Mucosa of stomach (tissue), 1 donor: ENCODE results near the gene SAXO2.
"Not testable (repeated sequence)": the region's sequence is repeated elsewhere in the genome, so short reads cannot be mapped to it uniquely, and the experiment has no call there.

Experiments used
- H3K27me3 ChIP-seq: one replicate; pipeline ENCODE4 v1.7.0; 2013; ENCODE audit warnings: mild to moderate bottlenecking, low read length; ENCODE audit not compliant: control insufficient read depth, insufficient read depth
- H3K36me3 ChIP-seq: one replicate; pipeline ENCODE4 v1.7.0; 2013; ENCODE audit warnings: low read length; ENCODE audit not compliant: control insufficient read depth, insufficient read depth
- H3K4me1 ChIP-seq: one replicate; pipeline ENCODE4 v1.7.0; 2013; ENCODE audit warnings: mild to moderate bottlenecking, low read length; ENCODE audit not compliant: control insufficient read depth, insufficient read depth
- H3K4me3 ChIP-seq: one replicate; pipeline ENCODE4 v1.7.0; 2013; ENCODE audit warnings: low read length
- H3K9ac ChIP-seq: one replicate; pipeline ENCODE4 v1.7.0; 2013; ENCODE audit warnings: mild to moderate bottlenecking, low read length, moderate library complexity
- H3K9me3 ChIP-seq: one replicate; pipeline ENCODE4 v1.7.0; 2013; ENCODE audit warnings: mild to moderate bottlenecking, low read length, moderate library complexity; ENCODE audit not compliant: control insufficient read depth
- donor health status: Pancreatic carcinoma.

SAXO2 gene, protein sequence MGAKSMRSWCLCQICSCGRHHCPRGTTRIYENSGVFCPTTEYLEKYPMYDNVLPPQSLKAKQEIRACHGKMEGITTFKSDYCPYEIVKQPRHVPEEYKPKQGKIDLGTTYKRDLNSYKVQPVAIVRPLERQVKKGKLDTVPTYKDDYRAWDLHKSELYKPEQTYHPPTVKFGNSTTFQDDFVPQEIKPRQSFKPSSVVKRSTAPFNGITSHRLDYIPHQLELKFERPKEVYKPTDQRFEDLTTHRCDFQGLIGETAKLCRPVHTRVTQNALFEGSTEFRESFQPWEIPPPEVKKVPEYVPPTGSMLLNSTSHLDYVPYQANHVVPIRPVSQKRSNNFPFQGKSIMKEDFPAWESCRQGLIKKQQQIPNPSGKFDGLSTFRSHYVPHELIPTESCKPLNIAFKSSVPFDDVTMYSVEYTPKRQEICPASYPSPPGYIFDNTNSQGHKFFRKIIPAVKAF

DNA sequence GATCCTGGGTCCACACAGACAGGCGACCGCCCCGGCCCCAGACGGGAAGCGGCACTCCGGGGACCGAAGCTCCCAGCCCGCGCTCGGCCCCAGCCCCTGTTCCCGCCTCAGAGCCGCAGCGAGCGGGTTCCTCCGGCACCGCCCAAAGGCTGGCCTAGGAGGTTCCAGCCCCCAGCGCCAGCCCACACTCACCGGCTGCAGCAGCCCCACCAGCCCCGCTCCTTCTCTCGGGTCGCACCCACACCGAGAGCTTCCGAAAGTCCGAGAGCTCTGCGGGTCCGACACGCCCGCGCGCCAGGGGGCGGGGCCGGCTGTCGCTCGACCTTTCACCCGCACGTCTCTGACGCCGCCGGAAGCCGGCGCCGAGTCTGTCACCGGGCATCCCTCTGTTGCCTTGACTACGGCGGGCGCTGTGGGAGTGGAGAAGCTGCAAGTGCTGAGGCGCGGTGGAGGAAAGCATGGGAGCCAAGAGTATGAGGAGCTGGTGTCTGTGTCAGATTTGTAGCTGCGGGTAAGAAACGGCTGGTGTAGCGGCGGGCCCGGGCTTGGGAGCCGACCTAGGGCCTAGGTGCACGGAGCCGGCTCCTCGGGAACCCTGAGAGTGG lies at the start of gene SAXO2, which contains the start of gene EFL1:
TSS of gene SAXO2 (plus strand) at position 397 of the 605 bp plus-strand sequence. CDS start at position 459, 62 bp downstream.
TSS of gene EFL1 (minus strand) at position 313 of the 605 bp plus-strand sequence. CDS start 956 bp downstream, outside the sequence.
- peak within 1 kb of the TSS; percentile 49 for H3K4me3 ChIP-seq
- peaks cover 6% of the 10 kb centered on the region for H3K4me1 ChIP-seq
- no peaks in the 10 kb centered on the region for H3K9me3 ChIP-seq
- no peaks in the 10 kb centered on the region for H3K27me3 ChIP-seq
- H3K36me3 ChIP-seq = no peaks in the 10 kb centered on the region
- H3K9ac ChIP-seq = peak within 1 kb of the TSS; percentile 72

DNA sequence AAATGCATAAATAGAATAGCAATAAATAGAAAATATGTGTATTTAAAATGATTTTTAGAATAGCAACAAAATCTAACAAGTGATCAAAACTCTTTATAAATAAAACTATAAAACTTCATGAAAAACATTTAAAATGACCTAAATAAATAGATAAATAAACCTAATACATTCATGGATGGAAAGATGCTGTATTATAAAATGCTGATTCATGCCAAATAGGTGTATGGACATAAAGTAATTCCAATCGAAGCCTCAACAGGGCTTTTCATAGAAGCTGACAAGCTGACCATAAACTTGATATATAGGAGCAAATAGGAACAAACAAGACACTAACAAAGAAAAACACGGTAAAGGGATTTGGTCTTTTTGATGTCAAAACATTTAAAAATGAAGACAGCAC lies 46.5 kb upstream of the SAXO2 start:
- H3K27me3 ChIP-seq, H3K36me3 ChIP-seq, H3K4me1 ChIP-seq, H3K9me3 ChIP-seq, H3K9ac ChIP-seq, H3K4me3 ChIP-seq: not testable (repeated sequence)

DNA sequence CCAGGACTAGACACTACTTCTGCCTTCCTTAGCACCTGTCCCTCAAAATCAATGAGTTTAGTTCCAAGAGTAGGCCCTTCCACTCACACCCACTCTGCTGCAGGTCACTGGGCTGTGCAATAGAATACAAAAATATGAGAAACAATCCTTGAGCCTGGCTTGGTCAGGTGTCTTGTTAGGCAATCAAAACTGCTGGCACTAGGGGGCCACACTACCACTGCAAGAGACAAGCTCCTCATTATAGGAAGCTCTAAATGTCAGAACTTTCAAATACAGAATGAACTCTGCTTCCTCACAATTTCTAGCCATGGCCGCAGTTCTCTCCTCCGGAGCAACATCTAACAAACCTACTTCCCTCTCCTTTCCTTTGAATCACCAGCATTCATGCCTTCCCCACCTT lies 41.1 kb upstream of the SAXO2 start:
- H3K36me3 ChIP-seq, H3K4me3 ChIP-seq, H3K27me3 ChIP-seq, H3K9me3 ChIP-seq, H3K4me1 ChIP-seq, H3K9ac ChIP-seq: not testable (repeated sequence)

DNA sequence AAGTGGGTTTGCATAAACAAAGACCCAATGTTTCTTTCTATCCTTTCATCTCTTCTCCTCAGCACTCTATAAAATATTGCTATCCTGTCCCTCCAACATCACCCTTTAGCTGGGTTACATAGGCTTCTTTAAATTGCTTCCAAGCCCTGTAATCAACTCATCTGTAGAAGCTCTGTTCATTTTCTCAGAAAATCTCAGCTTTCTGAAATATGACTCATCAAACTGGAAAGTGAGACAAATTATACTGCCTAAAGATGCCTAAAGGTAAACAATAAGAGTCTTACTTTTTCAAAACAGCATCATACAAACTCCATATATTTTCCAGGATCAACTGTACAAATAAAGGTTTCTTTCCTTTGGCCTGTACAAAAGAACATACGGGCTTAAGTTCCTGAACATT lies 33.9 kb upstream of the SAXO2 start:
- no peaks in the 10 kb centered on the region for H3K9me3 ChIP-seq
- no peaks in the 10 kb centered on the region for H3K27me3 ChIP-seq
- H3K4me1 ChIP-seq = no peaks in the 10 kb centered on the region
- H3K4me3 ChIP-seq = no peak overlapping the region
- H3K9ac ChIP-seq = no peak overlapping the region
- H3K36me3 ChIP-seq = no peaks in the 10 kb centered on the region

DNA sequence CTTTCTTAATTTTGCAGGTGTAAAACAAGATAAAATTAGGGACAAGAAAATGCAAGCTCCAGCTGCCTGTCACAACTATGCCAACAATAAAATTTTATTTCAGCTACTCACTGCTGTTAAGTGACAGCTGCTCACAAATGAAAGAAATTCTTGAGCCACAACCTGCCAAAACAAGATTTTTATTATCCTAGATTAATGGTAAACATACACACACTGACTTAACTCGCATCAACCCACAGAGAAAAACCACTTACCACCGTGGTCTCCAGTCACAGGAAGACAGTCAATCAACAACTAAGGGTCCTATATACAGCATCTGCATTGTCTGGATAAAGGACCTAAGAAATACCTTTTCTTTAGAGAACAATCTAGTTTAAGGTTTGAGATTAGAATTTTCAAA lies 31.4 kb upstream of the SAXO2 start:
- Histone ChIP-seq H3K4me3 (no peak overlapping the region), H3K27me3 (no peaks in the 10 kb centered on the region), H3K36me3 (no peaks in the 10 kb centered on the region), H3K9me3 (no peaks in the 10 kb centered on the region), H3K9ac (no peak overlapping the region), H3K4me1 (no peaks in the 10 kb centered on the region)

DNA sequence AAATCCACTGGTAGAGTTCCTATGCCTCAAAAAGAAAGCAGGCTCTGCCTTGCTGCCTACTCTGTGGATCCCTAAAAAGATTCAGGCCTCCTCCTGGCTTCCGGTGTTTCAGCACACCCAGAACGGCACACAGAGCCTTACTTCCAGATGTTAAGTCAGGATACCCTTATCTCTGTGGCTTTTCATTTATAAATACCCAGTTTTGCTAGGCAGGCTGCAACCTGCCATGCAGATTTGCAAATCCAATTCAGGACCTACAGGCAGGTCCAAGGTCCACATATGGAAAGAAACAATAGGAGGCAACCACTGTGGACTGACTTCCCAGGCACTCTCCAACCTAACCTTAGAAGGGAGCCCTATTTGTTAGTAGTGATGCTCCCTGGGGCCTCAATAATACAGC lies 30.8 kb upstream of the SAXO2 start:
- H3K4me3 ChIP-seq = no peak overlapping the region
- no peaks in the 10 kb centered on the region for H3K4me1 ChIP-seq
- H3K9ac ChIP-seq = no peak overlapping the region
- H3K9me3 ChIP-seq = no peaks in the 10 kb centered on the region
- H3K36me3 ChIP-seq = no peaks in the 10 kb centered on the region
- H3K27me3 ChIP-seq = no peaks in the 10 kb centered on the region

DNA sequence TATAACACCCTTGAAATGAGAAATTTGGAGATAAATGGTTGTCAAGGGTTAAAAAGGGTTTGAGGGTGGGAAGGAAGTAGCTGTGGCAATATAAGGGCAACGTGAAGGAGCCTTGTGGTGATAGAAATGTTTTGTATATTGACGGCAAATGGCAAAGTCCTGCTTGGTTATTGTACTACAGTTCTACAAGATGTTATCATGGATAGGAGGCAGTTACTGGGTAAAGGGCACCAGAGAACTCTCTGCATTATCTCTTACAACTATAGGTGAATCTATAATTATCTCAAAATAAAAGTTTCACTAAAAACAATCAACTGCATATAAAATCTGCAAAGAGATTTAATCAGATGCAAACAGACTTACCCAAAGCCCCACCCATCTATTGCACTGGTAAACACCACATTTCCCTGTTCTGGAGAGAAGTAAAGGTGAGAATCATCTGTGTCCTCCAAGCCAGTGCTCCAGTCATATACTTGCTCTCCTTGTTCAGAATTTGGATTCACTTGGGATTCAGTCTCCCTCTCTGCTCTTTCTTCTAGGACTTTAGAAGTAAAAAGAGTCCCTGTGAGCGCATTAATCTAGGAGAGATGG lies 24.6 kb upstream of the SAXO2 start:
- not testable (repeated sequence) for H3K4me3 ChIP-seq, H3K9me3 ChIP-seq, H3K9ac ChIP-seq, H3K36me3 ChIP-seq, H3K4me1 ChIP-seq, H3K27me3 ChIP-seq

DNA sequence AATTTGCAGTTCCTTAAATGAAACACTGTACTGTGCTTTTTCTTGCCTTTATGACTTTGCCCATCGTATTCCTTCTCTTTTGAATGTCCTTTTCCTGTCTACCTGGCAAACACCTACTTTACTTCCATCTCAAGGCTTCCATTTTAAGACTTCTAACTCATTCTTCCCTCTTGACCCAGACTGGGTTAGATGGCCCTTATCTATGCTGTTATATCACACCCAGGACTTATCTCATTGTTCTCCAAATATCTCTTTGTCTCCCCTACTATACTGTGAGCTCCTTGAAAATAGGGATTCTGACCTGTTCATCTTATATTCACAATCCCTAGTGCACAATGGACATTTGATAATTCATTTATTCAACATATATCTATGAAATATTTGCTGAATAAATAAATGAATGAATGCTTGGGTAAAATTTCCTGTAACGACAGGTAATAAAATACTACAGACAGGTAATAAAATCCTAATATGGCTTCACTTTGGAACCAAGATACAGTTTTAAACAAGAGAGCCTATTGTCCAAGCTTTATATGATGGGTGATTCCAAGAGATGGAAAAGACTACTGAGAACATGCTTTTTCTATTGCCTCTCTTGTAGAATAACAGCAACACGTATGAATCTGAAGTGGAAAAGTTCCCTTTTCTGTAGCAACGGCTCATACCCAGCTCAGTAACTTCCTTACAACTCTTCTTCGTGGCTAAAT lies 22.8 kb upstream of the SAXO2 start:
- Histone ChIP-seq H3K36me3 (no peaks in the 10 kb centered on the region), H3K9me3 (no peaks in the 10 kb centered on the region), H3K4me3 (no peak overlapping the region), H3K4me1 (no peaks in the 10 kb centered on the region), H3K9ac (no peak overlapping the region), H3K27me3 (no peaks in the 10 kb centered on the region)

DNA sequence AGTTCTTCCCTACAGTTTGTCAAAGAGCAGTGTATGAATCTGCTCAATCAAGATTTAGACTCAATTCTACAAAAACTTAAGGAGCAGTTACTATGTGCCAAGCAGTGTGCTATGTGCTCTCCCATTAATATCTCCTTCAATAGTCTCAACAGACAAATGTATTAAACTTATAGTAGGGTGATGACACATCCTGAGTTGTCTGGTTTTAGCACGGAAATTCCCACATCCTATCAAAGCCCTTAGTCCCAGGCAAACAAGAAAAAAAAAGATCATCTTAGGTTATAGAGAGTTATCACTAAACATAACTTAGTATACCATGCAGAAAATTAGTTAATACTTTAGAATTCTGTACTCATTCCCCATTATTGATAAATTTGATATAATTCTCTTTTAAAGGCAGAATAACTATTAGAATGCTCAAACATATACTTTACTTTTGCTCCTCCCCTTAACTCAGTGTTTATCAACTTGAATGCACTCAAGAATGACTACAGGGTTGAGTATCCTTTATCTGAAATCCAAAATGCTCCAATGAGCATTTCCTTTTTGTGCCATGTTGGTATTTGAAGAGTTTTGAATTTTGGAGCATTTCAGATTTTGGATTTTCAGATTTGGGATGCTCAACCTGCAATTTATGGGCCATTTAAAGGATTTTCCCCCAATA lies 20.6 kb upstream of the SAXO2 start:
- H3K4me1 ChIP-seq, H3K36me3 ChIP-seq, H3K9me3 ChIP-seq, H3K27me3 ChIP-seq, H3K4me3 ChIP-seq, H3K9ac ChIP-seq: not testable (repeated sequence)

DNA sequence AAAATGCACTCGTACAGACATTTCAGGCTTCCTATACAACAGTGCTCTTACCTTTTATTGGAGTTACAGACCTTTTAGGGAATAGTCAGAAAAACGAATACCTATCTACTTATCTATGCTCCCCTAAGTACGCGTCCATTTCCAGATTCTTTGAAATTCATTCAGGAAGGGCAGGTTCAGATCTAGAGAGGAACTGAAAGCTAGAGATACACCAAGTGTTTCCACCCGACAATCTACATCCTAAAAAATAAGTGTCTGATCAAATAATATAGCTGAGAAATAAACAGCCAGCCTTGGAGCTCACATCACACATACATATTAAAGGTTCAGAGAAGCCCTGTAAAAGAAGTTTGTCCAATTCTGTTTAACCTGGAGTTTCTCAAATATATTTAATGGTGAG lies 19.0 kb upstream of the SAXO2 start:
- H3K9me3 ChIP-seq, H3K36me3 ChIP-seq, H3K27me3 ChIP-seq, H3K4me3 ChIP-seq, H3K9ac ChIP-seq, H3K4me1 ChIP-seq: not testable (repeated sequence)

DNA sequence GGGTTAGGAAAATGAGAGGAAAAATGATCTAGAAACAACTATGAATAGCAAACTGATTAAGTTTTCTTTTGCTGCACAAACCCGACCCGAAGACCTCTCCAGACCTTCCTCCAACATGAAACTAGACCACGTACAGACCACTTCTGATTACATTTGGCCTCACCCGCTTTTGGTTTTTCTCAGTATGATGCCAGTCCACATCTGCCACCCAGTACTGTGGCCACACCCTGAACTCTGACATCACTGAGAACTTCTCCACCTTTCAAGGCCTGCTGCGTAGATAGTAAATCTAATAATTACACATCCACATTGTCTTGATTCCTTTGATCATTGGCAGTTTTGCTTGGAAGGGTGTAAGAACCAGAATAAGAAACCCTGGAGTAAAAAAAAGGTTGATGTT lies 16.7 kb upstream of the SAXO2 start:
- H3K4me1 ChIP-seq, H3K9ac ChIP-seq, H3K36me3 ChIP-seq, H3K9me3 ChIP-seq, H3K27me3 ChIP-seq, H3K4me3 ChIP-seq: not testable (repeated sequence)
